DMS79 treated with DMSO at 0.1 percent for 48 hours (cell line): ENCODE results near the gene PCBP3.

Source experiments
- DNase-seq: peaks from one replicate; lab custom pipeline; 2025; lab: John Stamatoyannopoulos, UW

Gene PCBP3

DNA sequence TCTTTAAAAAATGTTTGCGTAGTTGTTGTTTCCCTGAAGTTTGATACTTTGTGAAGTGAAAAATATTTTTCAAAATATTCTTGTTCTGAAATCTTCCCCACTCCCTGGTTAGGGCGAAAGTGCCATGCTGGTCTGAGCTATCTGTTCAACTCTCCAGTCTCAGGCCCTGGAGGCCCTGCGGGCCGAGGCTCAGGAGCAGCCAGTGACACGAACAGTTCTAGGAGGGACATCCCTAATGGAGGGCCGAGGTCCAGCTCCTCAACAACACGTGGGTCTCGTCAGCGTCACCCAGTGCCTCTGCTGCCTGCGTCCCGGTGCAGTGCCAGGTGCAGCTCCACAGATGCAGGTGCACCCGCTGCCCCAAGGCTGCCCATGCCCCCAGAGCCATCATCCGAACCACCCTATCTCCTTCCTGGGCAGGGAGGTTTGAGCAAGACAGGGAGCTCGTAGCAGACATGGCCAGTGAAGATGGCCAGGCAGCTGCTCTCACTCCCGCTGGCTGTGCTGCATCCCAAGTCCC, 268.3 kb downstream of the PCBP3 start:
- no peak for DNase-seq

DNA sequence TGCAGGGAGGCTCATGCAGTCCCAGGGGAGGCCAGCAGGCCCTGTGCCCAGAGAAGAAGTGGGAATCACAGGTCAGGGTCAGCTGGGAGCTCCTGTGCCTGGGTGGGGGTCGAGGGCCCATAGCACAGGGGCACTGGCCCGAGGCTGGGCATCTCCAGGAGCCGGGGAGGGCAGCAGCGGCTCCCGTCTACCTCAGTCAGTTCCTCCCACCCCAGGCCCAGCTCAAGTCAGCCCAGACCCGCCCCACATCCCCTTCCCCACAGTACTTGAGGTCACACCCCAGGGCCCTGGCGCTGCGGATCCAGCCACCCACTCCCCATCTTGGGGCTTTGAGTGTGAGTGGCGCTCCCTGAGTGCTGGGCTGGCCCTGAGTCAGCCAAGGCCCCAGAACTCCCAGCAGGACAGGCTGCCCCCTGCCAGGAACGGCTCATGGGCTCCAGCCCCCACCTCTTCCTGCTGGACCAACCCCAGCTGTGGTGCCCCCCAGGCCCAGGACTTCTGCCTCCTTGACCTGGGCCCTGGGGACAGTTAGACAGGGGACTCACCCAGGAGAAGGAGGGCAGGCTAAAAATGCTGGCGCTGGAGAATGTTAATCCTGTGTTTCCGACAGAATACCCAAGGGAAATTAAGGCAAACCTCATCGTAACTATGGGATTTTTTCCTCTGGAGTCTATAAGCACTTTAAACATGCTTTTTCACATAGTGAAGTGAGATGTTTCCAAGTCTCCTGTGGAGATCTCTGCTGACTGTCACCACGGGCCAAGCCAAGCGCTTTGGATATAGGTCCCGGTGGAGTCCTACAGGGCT, 269.3 kb downstream of the PCBP3 start:
- DNase-seq: no peak

DNA sequence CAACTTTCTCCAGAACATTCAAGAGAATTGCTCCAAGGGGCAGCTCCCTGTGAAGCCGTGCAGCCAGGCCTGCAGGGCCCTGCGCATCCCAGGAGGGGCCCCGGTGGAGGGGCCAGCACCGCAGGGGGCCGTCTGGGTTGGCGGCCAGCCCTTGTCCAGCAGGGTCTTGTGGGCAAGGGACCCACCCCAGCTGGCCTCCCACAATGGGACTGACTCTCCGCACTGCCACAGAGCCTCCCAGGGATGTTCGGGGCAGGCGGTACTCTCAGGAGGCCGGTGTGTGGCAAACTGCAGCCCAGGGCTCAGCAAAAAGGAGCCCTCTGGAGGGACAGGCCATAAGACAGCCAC, 269.9 kb downstream of the PCBP3 start:
- DNase-seq: no peak

DNA sequence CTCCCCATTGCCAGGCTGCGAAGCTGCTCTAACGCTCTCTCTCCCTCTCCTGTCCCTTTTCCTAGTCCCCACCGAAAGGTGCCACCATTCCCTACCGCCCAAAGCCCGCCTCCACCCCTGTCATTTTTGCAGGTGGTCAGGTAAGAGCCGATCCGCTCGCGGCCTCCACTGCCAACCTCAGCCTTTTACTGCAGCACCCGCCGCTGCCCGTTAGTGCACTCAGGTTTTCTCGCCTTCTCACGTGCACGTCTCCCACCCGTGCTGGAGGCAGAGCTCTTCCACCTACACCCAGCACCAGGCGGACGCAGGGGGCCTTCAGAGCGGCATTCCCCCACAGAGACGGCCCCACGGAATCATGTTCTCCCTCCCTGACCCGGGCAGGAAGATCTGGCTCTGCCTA, 270.4 kb downstream of the PCBP3 start:
- DNase-seq: no peak

DNA sequence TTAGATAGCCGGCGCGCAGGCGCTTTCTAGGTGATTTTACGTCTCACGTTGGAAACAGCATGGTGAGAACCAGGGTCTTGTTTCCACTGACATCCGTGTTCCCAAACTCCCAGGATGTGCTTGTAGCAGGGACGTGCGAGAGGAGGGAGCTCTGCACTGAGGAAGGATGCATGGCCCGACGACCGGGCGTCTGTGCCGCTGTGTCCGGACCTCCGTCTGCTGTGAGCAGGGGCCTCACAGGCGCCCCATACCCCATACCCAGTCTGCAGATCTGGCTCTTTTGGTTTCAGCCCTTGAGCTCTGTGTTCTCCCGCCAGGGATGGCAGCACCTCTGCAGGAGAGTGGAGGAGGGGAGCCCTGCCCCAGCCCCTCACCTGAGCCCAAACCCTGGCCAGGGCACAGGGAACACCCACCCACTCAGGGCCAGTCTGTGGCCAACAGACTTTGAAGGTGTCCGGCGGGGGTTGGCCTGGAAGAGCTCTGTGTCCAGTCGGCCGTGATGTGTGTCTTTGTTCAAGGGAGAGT, 270.9 kb downstream of the PCBP3 start:
- DNase-seq: no peak

DNA sequence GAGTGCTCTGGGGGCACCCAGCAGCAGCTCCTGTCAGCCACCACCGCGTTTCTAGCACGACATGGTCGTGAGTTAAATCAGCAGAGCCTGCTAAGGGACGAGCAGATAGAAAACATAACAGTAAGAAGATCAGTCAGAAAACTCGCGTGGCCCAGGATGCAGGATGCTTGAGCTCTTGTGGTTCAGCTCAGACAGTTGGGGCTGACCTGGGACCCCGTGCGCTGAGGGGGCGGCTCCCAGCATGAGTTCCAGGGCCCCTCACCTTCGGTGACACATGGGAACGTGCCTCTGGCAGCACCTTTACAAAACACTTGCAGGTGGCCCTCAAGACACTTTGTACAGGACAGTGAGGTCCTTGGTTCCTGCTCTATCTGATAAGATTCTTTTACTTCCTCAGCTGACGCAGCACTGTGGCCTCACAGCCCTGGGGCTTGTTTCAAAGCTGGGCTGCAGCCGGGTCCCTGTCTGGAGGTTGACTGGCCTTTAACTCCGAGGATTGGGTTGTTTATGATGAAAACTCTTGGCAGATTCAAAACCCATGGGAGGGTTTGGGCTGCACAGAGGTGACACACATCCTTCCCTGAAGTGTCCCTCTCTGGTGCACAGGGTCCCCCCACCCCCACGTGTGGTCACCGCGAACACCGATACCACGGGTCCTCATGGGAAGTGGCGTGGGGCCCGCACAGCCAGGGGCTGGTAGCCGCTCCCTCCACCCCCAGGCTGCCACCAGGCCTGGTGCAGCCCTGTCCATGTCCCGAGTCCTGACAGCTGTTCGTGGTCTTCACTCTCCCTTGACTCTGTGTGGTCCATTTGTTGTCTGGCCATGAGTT, 272.7 kb downstream of the PCBP3 start:
- DNase-seq: no peak

DNA sequence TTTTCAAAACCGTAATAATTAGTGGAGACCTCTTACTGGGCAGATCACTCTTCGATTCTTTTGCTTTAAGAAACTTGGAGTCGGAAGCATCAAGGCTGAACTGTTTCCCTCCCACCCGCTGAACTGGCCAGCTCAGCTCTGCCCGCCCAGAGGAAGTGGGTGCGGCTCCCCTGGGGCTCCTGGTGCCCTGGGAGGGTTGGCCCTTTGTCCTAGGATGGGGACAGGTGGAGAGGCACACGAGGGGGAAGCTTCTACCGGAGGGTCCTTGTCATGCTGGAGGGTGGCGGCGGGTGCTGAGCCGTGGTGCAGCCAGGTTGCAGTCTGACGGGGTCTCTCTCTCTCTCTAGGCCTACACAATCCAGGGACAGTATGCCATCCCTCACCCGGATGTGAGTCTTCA, 273.7 kb downstream of the PCBP3 start:
- DNase-seq: no peak

DNA sequence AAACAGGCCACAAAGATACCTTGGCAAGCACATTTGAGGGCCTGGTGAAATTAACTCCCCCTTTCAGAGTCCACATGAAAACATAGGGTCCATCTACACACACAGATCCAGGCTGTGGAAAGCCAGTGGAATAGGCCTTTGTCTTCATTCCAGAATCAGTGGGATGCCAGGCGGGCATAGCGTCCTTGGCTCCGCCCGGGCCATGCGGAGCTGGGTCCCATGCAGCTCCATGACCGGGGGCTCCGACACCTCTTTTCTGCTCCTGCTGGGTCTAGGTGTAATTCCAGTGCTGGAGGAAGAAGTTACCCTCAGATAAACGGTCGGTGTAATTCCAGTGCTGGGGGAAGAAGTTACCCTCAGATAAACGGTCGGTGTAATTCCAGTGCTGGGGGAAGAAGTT, 274.5 kb downstream of the PCBP3 start:
- no peak for DNase-seq

DNA sequence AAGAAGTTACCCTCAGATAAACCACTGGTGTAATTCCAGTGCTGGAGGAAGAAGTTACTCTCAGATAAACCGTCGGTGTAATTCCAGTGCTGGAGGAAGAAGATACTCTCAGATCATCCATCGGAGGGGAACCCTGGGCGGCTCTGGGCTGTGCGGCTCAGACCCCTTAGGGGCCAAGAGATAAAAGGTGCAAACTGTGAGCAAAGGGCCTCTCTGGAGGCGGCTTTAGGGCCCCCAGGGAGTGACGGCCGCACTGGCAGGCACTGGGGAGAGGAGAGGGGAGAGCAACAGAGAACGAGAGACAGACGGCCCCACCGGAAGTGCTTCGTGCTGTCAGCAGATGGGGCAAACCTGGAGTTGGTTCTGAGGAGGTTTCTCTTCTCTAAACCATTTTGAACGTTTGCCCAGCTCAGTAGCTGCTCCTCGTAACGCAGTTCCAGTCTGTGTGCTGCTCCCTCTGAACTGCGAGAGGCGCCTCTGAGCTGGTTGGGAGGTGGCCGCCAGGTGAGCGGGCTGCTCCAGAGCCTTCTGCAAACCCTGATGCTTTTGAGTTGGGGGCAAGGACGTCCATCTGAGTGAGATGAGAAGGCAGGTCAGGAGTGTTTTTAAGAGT, 275.4 kb downstream of the PCBP3 start:
- no peak for DNase-seq

DNA sequence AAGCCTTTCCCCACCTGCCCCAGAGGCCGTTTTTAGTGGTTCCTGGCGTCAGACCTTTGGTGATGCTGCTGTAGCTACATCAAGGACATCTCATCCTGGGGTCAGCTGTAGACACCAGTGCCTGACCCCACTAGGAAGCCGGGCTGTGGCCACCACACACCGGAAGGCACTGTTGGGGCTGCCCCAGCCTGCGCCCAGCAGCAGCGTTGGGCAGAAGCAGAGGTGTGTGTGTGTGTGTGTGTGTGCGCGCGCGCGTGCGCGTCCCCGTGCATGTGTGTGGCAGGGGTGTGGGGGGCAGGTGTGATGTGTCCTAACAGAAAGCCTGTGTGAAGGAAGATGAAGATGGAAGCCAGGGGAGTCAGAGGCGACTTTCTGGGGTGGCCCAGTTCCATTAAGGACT, 276.1 kb downstream of the PCBP3 start:
- DNase-seq: no peak

DNA sequence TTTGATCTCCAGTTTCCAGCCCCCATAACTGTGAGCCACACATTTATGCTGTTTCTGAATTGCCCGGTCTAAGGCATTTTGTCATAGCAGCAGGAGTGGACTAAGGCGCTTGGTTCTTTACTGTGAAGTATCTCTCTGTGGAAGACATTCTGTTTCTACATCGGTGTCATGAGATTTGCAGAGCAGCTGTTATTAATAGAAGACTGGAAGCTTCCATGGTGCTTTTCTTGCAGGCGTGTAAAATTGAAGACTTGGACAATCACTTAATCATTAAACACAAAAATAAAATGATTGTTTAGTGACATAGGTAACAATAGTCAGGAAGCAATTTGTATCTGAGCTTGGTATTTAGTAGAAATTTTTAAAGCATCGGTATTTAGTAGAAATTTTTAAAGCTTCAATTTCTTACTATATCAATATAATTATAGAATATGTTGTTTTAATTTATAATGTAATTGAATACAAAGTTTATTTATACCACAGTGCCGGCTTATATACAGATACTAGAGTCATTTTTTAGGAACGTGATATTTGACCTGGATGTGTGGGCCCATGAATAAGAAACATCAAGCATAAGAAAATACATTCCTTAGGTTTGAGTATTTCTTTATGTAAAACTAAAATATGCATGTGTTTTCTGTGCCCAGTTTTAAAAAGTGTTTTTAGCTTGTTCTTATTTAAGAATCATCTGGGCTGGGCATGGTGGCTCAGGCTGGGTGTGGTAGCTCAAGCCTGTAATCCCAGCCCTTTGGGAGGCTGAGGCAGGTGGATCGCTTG, 277.5 kb downstream of the PCBP3 start:
- no peak for DNase-seq

DNA sequence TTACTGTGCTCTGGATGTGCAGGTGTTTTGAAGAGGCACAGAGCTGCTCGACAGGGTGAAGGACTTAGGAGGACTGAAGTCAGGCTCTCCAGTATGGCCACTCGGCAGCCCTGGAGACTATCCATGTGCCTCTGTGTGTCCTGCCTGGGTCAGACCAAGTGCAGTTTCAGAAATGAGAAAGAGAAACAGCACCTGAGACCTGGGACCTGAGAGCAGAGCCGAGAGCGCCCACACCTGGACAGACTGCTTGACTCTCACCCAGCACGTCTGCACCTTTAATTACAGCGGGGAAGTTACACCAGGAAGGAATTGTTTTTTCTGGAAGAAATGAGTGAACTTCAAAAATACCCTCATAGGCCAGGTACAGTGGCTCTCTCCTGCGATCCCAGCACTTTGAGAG, 278.4 kb downstream of the PCBP3 start:
- DNase-seq: no peak

DNA sequence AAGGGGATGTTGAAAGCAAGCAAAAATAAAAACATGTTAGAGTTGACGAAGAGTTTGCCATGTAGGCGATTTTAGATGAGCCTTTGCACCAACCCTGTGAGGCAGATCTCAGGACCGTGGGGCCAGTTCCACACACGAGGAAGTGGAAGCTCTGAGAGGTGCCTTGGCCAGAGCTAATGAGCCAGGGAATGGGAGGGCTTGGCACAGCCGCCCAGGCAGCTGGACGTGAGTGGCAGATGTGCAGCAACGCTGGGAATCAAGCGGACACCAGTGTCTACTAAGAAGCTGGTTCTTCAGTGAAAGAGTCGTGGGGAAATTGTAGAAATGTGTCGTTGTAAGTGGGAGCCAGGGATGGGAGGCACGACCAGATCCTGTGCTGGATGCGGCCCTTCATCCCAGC, 279.1 kb downstream of the PCBP3 start:
- no peak for DNase-seq

DNA sequence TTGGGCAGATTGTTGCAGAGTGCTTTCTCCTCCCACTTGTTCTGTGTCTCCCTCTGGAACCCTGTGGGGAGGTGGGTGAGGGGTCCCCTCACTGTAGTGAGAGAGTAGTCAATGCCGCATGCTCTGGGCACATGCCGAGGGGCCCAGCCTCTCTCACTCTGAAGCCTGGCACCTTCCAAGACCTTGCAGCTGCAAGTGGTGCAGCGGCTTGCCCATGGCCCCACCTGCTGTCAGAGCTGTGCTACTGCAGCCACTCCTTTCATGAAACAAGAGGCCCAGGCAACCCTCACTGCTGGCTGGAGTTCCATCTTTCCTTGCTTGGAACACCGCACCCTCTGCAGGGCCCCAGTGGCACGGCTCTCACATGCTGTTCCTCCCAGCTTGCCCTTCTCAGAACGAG, 279.6 kb downstream of the PCBP3 start:
- no peak for DNase-seq

DNA sequence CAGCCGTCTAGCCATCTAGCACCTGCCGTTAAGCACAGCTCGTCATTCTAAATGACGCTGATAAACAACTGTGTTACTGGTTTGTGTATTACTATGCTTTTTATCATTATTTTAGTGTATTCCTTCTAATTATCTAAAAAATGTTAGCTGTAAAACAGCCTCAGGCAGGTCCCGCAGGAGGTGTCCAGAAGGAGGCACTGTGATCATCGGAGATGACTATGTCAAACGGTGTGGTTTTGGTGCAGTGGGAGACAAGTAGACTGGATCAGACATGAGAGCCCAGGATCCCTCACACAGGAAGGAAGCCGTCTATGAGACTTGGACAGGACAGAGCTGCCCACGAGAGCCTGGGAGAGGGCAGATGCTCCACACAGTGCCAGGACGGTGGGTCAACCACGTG, 282.8 kb downstream of the PCBP3 start:
- no peak for DNase-seq

DNA sequence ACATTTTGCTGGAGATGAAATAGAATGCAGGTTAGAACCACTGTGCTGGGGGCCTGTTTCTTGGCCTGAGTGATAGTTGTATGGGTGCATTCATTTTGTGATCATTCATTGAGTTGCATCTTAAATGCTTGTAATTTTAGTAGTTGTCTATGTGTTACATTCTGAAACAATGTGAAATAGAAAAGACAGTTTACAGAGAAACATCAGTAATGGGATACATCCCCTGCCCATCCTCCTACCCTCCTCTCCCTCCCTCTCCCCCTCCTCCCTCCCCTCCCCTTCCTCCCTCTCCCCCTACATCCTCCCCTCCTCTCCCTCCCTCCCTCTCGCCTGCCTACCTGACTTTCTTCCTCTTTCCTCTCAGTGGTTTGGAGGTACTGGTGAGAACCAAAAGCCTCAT, 283.5 kb downstream of the PCBP3 start:
- DNase-seq: no peak

DNA sequence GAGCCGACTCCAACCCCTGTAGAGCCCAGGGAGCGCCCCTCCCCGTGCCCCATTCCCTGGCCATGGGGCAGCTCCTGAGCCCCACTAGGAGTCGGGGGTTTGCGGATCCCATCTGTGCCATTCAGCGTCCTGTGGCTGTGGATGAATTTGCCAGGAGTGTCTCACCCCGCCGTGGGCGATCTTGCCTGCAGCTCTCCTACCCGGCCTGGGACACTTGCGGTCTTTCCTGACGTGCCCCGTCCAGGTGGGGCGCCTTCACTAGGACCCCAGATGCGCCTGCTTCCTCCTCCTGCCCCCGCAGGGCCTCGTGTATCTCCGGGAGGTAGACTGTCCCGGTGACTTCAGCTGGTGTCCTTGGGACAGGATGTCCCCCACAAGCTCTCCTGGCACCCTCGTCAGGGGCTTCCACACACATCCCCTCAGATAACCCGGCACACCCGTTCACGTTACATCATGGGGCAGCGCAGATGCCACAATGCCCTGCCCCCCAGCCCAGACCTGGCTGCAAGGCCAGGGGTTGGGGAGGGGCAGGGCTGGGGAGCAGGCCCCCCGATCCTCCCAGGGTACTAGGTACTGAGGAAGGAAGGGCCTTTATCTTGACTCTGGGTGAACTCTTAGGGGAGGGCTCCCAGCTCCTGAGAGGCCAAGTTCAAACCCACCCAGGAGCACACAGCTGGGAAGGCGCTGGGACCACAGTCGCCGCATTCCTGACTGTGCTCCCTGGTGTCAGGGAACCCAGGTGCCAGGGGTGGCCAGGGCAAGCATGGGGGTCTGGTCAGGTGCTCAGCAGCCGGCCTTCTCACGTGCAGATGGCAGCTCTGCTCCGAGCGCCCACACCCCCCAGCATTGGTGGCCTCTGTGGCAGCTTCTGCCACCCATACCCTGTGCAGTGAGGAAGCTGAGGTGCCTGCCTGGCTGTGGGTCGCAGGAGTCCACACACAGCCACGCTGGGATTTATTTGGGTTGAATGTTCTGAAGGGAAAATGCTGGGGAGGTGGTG, 284.6 kb downstream of the PCBP3 start:
- no peak for DNase-seq

DNA sequence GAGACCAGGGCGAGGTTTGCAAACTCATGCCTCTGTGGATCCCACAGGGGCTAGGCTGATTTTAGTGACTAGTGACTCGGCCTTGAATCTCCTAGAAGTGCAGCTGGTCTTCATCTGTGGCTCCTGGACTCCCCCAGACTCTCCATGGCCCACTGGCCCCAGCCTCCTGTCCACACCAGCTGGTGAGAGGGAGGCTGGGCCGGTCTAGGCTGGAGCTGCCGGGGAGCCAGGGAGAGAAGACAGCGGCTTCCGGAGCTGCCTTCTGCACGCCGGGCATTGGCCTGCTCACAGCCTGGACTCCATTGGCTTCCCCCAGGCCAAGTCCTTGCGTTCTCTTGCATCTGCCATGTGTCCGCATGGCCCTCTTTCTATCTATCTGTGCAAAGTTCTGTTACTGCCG, 285.9 kb downstream of the PCBP3 start:
- DNase-seq: no peak

DNA sequence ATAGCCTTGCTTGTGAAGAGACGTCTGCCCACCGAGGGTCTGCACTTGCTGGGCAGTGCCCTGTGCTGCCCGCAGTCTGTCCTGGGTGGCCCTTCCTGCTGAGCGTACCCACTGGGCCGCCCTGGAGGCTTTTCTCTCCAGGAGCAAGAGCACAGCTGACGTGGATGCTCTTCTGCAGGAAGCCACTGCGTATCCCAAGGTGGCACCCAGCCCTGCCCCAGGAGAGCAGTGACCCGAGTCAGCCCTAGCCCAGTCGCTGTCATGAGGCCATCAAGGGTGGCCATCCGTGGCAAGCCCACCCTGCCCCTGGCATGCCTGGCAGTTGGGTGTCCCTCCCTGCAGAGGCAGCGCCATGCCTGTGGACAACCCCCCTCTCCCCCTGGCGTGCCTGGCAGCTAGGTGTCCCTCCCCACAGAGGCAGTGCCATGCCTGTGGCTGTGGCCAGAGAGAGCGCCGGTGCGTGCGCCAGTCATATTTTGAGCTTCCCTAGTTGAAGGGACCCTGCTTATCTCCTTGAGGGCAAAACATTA, 286.8 kb downstream of the PCBP3 start:
- DNase-seq: no peak

DNA sequence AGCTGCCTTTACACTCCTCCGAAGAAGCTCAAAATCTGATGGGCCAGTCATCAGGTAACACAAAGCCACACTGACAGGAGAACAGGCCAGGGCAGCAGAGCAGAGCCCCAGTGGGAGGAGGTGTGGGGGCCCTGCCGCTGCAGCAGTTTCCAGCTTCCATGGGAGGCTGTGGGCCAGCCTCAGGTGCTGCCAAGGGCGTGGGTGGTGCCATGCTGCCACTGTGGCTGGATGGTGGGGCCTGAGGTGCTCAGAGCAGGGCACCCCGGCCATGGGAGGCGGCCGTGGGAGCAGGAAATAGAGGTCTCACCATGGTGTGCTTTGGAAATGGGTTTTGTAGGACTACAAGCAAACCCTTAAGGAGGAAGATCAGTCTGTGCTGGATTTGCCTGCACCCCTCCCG, 287.3 kb downstream of the PCBP3 start:
- DNase-seq: no peak
